ENCODE measurements around the gene SPATA13.

The SPATA13 gene

DNA sequence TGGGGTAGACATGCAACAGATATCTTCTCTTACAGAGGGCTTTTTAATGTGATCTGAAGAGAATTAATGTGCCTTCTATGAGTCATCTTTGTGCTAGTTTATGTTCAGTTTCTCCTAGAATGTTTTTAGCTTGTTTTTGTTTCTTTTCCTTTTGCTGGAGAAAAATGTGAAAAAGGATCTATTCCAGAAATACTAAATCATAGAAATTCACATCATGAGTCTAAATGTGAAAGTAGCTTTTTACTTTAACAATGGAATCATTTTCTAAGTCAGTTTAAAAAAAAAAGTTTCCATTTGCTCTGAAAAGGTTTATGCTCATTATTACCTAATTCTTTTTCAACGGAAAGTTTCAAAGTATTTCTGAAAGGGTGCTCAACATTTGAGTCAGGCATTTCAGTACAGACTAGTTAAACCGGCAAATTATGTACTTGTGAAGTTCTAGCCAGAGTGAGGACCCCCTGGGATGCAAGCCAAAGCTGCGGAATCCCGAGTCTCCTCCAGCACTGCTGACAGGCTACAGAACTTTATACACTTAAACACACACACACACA lies 72.9 kb downstream of the SPATA13 start:
- Mint-ChIP-seq H3K27me3 (peaks cover 1% of the 10 kb centered on the region), H3K4me3 (no peak overlapping the region), H3K27ac (no peak overlapping the region), H3K9me3 (no peaks in the 10 kb centered on the region), H3K36me3 (peaks cover 3% of the 10 kb centered on the region), H3K4me1 (no peaks in the 10 kb centered on the region)
- DNase-seq (ENCODE audit: low spot score in 2 of 2), result no peak
- no peak for ATAC-seq (ENCODE audit: low read depth)

DNA sequence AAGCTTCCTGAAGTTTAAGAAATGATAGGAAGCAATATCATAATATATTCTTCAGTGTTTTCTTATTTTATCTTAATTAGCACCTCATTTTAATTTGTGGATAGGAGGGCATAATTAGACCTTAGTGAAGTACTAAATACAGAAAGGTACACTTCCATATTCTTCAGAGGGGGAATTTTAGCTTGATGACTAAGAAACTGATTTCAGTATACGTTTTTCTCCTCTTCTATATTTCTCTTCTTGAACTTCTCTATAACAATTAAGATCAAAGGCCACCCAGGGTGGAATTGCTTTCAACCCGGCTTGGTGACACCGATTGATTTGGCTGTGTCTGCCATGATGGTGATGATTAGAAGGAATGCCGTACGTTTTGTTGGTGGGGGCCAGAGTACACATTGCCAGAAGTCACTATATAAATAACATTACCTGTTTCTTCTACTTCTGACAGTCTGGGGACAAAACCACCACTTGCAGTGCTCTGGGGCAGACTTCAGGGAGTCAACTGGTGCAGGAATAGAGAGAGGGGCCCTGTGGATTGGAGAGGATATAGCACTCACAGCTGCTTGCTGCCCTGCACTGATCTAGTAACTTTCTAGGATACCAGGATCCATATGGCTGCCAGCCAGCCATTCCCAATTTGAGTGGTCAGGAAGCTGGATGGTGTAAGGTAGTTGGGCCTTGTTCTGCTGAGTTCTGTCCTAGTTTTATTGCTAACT lies 73.8 kb downstream of the SPATA13 start:
- ATAC-seq (ENCODE audit: low read depth), result no peak
- H3K27ac Mint-ChIP-seq, result no peak overlapping the region

DNA sequence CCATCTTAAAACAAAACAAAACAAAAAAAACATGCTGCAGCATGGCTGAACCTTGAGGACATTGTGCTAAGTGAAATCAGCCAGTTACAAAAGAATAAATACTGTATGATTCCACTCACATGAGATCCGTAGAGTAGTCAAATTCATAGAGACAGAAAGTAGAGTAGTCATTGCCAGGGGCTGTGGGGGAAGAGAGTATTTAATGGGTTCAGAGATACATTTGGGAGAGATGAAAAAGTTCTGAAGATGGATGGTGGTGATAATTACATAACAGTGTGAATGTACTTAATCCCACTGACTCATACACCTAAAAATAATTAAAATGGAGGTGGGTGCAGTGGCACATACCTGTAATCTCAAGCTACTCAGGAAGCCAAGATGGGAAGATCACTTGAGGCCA lies 76.8 kb downstream of the SPATA13 start:
- Mint-ChIP-seq H3K9me3 (no peaks in the 10 kb centered on the region), H3K4me1 (no peaks in the 10 kb centered on the region), H3K4me3 (no peak overlapping the region), H3K27me3 (no peaks in the 10 kb centered on the region), H3K27ac (no peak overlapping the region), H3K36me3 (no peaks in the 10 kb centered on the region)
- DNase-seq (ENCODE audit: low spot score in 2 of 2), result no peak
- ATAC-seq (ENCODE audit: low read depth), result no peak

More for the DNA sequence above, 73.8 kb downstream of the SPATA13 start:
- H3K4me1 Mint-ChIP-seq, result no peaks in the 10 kb centered on the region
- DNase-seq (ENCODE audit: low spot score in 2 of 2), result no peak
- H3K36me3 Mint-ChIP-seq, result peaks cover 3% of the 10 kb centered on the region
- H3K4me3 Mint-ChIP-seq, result no peak overlapping the region
- no peaks in the 10 kb centered on the region for H3K9me3 Mint-ChIP-seq
- peaks cover 1% of the 10 kb centered on the region for H3K27me3 Mint-ChIP-seq

DNA sequence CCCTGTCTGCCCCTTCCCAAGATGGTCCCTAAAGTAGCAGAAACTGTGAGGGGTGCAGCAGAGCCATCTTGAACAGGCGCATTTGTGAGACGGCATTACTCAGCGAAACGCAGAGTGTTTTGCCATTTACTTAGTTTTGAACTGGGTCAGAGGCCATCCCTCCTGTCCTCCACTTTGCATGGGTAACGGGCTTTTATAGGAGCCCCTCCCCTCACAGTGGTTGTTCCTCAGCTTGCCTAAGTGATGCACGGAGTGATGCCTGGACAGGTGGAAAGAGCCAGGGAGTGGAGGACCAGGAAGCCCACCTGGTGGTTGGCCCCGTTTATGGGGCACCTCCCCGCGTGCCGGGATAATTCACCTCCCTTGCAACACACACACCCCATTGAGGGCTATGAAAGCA lies 80.8 kb downstream of the SPATA13 start:
- no peaks in the 10 kb centered on the region for H3K4me1 Mint-ChIP-seq
- DNase-seq (ENCODE audit: low spot score in 2 of 2) (no peak), ATAC-seq (ENCODE audit: low read depth) (no peak)
- H3K36me3 Mint-ChIP-seq, result no peaks in the 10 kb centered on the region
- H3K9me3 Mint-ChIP-seq, result no peaks in the 10 kb centered on the region
- no peaks in the 10 kb centered on the region for H3K27me3 Mint-ChIP-seq
- no peak overlapping the region for H3K27ac Mint-ChIP-seq
- no peak overlapping the region for H3K4me3 Mint-ChIP-seq

DNA sequence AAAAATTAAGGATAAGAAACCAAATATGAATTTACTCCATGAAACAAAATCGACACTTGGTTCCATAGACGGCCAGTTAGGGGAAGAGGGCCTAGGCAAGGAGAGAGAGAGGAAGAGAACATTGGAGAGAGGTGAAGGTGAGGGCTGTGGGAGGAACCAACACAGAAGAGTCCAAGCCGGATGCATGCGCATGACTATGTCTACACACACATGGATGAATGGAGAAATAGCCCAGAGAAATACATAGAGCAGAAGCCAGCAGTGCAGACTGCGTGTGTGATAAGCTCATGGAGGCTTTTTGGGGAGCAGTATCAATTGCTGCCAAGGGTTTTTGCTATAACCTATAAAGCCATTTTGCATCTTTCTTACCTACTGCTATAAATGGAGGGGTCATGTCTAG lies 81.6 kb downstream of the SPATA13 start:
- H3K27me3 Mint-ChIP-seq, result no peaks in the 10 kb centered on the region
- H3K9me3 Mint-ChIP-seq, result no peaks in the 10 kb centered on the region
- ATAC-seq (ENCODE audit: low read depth) (no peak), DNase-seq (ENCODE audit: low spot score in 2 of 2) (no peak)
- peak overlapping the region; percentile 51 for H3K27ac Mint-ChIP-seq
- no peaks in the 10 kb centered on the region for H3K4me1 Mint-ChIP-seq
- H3K36me3 Mint-ChIP-seq, result no peaks in the 10 kb centered on the region
- no peak overlapping the region for H3K4me3 Mint-ChIP-seq

DNA sequence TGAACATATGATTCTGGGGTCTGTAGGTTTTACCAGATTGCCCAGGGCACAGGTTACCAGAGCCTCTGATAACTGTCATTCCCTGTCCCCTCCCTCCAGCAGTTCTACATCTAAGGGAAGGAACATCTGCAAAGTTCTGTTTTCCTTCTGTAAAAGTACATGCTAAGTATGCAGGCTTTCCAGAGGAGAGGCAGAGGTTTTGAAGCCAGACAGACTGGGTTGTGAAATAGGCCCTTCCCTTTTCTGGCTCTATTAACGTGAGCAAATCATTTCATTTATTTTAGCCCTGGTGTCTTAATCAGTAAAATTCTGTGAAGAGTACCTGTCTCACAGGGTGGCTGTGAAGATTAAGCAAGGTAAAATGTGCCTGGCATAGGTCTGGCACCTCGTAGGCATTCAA lies 82.8 kb downstream of the SPATA13 start:
- H3K27ac Mint-ChIP-seq, result no peak overlapping the region
- H3K36me3 Mint-ChIP-seq, result no peaks in the 10 kb centered on the region
- H3K4me3 Mint-ChIP-seq, result no peak overlapping the region
- H3K9me3 Mint-ChIP-seq, result no peaks in the 10 kb centered on the region
- ATAC-seq (ENCODE audit: low read depth) (no peak), DNase-seq (ENCODE audit: low spot score in 2 of 2) (no peak)
- H3K27me3 Mint-ChIP-seq, result no peaks in the 10 kb centered on the region
- no peaks in the 10 kb centered on the region for H3K4me1 Mint-ChIP-seq

DNA sequence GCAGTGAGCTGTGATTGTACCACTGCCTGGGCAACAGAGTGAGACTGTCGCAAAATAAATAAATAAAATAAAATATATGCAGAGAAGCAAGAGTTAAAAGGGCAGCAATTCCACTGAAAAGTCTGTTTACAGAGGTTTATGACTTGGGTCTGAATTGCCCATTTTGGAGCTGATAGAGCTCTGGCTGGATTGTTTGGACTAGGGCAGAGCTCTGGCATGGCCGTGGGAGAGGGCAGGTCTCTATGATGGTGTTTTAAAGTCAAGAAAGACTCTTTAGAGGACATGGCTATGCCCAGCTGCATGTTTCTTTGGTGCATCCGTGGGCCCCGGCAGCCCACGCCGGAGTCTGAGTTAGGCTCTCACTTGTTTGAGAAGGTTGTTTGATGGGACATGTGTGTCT lies 84.3 kb downstream of the SPATA13 start:
- Mint-ChIP-seq H3K27me3 (no peaks in the 10 kb centered on the region), H3K27ac (no peak overlapping the region), H3K4me3 (no peak overlapping the region), H3K36me3 (peaks cover 1% of the 10 kb centered on the region), H3K4me1 (no peaks in the 10 kb centered on the region), H3K9me3 (no peaks in the 10 kb centered on the region)
- ATAC-seq (ENCODE audit: low read depth) (no peak), DNase-seq (ENCODE audit: low spot score in 2 of 2) (no peak)

DNA sequence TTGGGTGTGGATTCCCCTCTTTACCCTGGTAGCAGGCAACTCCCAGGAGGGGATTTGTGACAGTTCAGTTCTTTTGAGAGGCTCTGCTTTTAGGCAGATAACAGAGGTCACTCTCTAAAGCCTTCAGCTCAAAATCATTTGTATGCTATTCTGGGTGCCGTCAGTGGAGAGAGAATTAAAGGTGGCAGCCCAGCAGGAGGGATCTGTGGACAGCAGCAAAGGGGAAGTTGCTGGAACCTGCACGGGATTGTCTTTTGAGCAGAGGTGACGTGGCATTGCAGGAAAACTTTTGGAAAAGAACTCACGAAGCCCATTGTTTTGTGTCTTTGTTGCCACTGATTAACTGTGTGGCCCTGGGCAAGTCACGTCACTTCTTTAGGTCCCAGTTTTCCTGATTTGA lies 86.5 kb downstream of the SPATA13 start:
- no peak for ATAC-seq (ENCODE audit: low read depth)
- Mint-ChIP-seq H3K27ac (no peak overlapping the region), H3K9me3 (no peaks in the 10 kb centered on the region), H3K36me3 (peaks cover 3% of the 10 kb centered on the region), H3K4me3 (no peak overlapping the region), H3K27me3 (no peaks in the 10 kb centered on the region), H3K4me1 (no peaks in the 10 kb centered on the region)
- DNase-seq (ENCODE audit: low spot score in 2 of 2), result no peak

DNA sequence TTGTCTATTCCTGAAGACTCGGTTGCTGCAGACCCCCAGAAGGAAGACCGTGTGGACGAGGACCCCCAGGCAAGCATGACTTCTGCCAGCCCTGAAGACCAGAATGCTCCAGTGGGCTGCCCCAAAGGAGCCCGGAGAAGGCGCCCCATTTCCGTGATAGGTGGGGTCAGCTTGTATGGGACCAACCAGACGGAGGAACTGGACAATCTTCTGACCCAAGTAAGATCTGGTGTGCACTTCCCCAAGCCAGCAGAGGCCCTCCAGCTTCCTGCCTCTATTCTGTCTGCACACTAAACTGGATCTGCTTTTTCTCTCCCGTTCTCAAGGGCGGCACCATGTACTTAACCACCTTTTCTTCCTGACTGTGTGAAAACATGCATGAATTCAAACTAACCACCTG lies 89.1 kb downstream of the SPATA13 start:
- Mint-ChIP-seq H3K36me3 (peaks cover 14% of the 10 kb centered on the region), H3K4me3 (no peak overlapping the region), H3K9me3 (no peaks in the 10 kb centered on the region), H3K4me1 (peaks cover 6% of the 10 kb centered on the region), H3K27me3 (no peaks in the 10 kb centered on the region), H3K27ac (no peak overlapping the region)
- DNase-seq (ENCODE audit: low spot score in 2 of 2) (no peak), ATAC-seq (ENCODE audit: low read depth) (no peak)

DNA sequence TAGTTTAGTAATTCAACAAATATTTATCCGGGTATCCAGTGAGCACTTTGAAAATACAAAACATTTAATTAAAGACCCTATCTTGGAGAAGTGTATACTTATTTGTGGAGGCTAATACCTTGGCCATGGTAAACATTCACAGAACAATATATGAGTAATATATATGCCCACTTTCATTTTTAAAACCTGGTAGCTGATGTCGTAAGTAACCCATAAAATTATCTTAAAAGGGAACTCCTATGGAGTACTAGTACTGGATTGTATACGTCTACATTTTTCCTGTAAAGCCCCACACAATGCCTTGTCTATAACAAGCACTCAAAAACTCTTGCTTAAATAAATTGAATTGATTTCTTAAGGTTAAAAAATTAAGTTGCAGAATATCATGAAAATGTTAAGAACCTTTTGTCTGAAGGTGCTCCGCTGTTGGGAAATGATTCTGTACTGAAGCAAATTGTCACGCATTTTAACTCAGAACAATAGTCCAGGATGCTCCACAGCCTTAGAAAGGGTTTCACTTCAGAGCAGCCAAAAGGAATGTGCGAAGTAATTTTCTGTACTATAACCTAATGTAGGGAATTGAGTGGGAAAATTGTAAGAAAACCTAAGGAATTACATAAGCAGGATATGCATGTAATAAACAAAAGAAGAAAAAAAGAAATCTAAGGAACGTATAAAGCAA lies 90.0 kb downstream of the SPATA13 start:
- H3K4me3 Mint-ChIP-seq, result no peak overlapping the region
- peaks cover 18% of the 10 kb centered on the region for H3K36me3 Mint-ChIP-seq
- ATAC-seq (ENCODE audit: low read depth) (no peak), DNase-seq (ENCODE audit: low spot score in 2 of 2) (no peak)
- H3K27me3 Mint-ChIP-seq, result no peaks in the 10 kb centered on the region
- H3K9me3 Mint-ChIP-seq, result no peaks in the 10 kb centered on the region
- H3K27ac Mint-ChIP-seq, result no peak overlapping the region
- H3K4me1 Mint-ChIP-seq, result peaks cover 6% of the 10 kb centered on the region

DNA sequence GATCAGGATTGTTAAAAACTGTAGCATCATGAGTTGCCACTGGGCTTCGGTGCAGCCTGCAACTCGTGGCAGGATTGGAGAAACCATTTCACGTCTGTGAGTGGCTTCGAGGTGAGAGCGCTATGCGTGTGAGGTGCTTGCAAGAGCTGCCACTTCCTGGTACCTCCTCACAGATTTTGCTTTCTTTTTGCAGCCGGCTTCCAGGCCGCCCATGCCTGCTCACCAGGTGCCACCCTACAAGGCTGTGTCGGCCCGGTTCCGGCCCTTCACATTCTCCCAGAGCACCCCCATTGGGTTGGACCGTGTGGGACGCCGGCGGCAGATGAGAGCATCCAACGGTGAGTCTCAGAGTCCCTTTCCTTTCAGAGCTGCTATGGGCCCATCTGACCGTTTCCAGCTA lies 91.0 kb downstream of the SPATA13 start:
- ATAC-seq (ENCODE audit: low read depth) (no peak), DNase-seq (ENCODE audit: low spot score in 2 of 2) (no peak)
- Mint-ChIP-seq H3K27me3 (no peaks in the 10 kb centered on the region), H3K4me1 (peaks cover 6% of the 10 kb centered on the region), H3K36me3 (peaks cover 18% of the 10 kb centered on the region), H3K9me3 (no peaks in the 10 kb centered on the region), H3K4me3 (no peak overlapping the region), H3K27ac (no peak overlapping the region)

DNA sequence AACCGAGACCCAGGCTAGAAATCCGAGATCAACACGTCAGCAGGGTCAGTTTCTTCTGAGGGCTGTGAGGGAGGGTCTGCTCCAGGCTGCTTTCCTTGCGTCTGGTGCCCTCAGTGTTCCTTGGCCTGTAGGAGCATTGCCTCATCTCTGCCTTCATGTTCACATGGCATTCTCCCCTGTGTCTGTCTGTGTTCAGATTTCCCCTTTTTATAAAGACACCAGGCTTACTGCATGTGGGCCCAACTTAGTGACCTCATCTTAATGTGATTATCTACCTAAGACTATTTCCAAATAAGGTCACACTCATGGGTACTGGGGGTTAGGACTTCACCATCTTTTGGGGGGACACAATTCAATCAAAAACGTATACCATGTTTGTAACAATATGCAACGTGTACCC lies 91.6 kb downstream of the SPATA13 start:
- no peak overlapping the region for H3K27ac Mint-ChIP-seq
- no peaks in the 10 kb centered on the region for H3K9me3 Mint-ChIP-seq
- no peak for DNase-seq (ENCODE audit: low spot score in 2 of 2)
- H3K4me1 Mint-ChIP-seq, result peaks cover 6% of the 10 kb centered on the region
- ATAC-seq (ENCODE audit: low read depth), result no peak
- peaks cover 20% of the 10 kb centered on the region for H3K36me3 Mint-ChIP-seq
- no peaks in the 10 kb centered on the region for H3K27me3 Mint-ChIP-seq
- no peak overlapping the region for H3K4me3 Mint-ChIP-seq

DNA sequence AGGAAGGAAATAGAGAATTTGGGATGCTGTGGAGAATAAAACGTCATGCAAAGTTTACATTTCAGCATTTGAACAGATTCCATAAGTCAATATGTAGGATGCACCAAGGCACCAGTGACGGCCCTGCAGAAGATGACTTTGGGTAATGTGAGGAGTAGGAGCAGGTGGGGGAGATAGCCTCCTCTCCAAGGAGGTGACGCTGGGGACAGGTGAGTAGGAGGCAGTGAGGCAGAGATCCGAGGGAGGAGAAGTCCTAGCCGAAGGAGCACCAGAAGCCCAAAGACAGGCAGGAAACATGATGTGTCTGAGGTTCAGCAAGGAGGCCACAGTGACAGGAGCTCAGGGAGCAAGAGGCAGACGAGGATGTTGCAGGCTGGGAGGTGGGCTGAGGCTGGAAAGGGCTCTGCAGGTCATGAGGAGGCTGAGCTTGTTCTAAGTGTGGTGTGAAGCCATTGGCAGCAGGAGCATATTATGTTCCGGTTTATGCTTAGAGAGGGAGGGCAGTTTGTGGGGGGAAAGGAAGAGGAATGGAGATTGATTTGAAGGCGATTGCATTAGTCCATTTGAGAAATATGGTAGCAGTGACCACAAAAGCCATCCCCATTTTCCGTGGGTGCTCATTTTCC lies 93.1 kb downstream of the SPATA13 start:
- ATAC-seq (ENCODE audit: low read depth), result no peak

DNA sequence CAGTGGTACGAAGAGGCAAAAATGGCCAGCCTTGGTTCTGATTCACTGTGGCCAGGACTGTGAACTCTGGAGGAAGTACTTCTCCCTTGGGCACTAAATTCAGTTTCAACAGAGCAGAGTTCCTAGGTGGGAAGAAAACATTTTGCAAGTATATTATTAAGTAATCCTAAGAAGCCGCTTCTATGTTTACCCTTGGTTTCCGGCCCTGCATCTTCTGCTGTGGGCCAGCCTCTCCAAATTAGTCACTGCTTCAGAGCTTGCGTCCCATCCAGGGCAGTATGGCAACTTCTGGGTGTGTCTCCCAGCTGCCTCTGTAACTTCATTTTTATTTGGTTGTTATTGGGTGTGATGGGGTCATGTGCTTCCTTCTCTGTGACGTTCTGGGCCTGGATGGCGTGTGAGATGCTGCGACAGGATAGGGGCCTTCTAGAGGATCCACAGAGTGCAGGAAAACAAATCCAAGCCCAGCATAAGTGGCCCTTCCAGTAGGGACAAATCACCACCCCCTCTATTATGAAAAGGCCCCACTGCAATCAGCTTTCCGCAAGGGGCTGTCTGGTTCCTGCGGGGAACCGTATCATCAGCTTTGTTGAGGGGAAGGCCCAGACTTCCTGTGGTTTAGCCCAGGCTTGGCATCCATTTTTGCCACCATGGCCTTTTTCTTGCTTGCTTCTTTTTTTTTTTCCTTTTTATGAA lies 93.8 kb downstream of the SPATA13 start:
- Mint-ChIP-seq H3K4me3 (no peak overlapping the region), H3K36me3 (peaks cover 22% of the 10 kb centered on the region), H3K27ac (no peak overlapping the region), H3K4me1 (peaks cover 6% of the 10 kb centered on the region), H3K9me3 (no peaks in the 10 kb centered on the region), H3K27me3 (no peaks in the 10 kb centered on the region)
- no peak for ATAC-seq (ENCODE audit: low read depth)
- DNase-seq (ENCODE audit: low spot score in 2 of 2), result no peak

More for the DNA sequence above, 93.1 kb downstream of the SPATA13 start:
- Mint-ChIP-seq H3K9me3 (no peaks in the 10 kb centered on the region), H3K4me3 (no peak overlapping the region), H3K36me3 (peaks cover 21% of the 10 kb centered on the region), H3K27ac (no peak overlapping the region), H3K4me1 (peaks cover 6% of the 10 kb centered on the region), H3K27me3 (no peaks in the 10 kb centered on the region)
- DNase-seq (ENCODE audit: low spot score in 2 of 2), result no peak
